HepG2 (cell line): ENCODE results near the gene VILL. TPM values are rescaled to one million over a fixed set of nuclear protein-coding genes. Genes with fewer than 3 reads are reported as not detected.

Source experiments
- ATAC-seq: fragments of 200-7000 bp; cut with Tn5 transposase; 3 replicates; pipeline ENCODE4 v1.9.1; 2020; ENCODE audit warnings: mild to moderate bottlenecking, moderate library complexity
- BruUV-seq: library from RNA; stranded (reverse); fragments of 400-500 nt; replicated peaks from 2 replicates; lab custom pipeline; 2021; lab: Mats Ljungman, UMichigan
- CTCF ChIA-PET: fragments of 300-600 bp; formaldehyde crosslinking; extraction: SDS; loops from one replicate; lab custom pipeline; 2021; ENCODE audit warnings: low total read pairs, inconsistent platforms, low intra/inter-chr PET ratio; lab: Yijun Ruan, JAX
- POLR2A ChIA-PET: fragments of 350-600 bp; sonication (Branson Sonifier 250); formaldehyde crosslinking; loops from one replicate; lab custom pipeline; 2020; ENCODE audit warnings: antibody characterized with exemption, inconsistent platforms; lab: Yijun Ruan, JAX
- DNase-seq: peaks from one replicate; pipeline ENCODE4 v3.0.0-alpha.2; 2015; ENCODE audit warnings: low spot score
- FAIRE-seq: peaks from 3 replicates; lab custom pipeline; 2011; peaks lifted over from hg19 to GRCh38; lab: Jason Lieb, UNC
- H2AFZ ChIP-seq: one replicate; pipeline ENCODE4 v1.6.1; 2011; ENCODE audit warnings: low read length, inconsistent platforms
- H3K27ac ChIP-seq: fragments of 300-600 bp; 3 replicates; pipeline ENCODE4 v1.8.0; 2011; ENCODE audit warnings: mixed run types, mild to moderate bottlenecking, mixed read lengths, low read length, inconsistent platforms; ENCODE audit not compliant: insufficient read depth; ENCODE audit errors: extremely low read length
- H3K27me3 ChIP-seq, 2 experiments: fragments of 200-600 bp in 1 of 2; 2 replicates in 1 of 2; 3 replicates in 1 of 2; pipeline versions ENCODE4 v1.6.0 to v1.8.0; 2011; ENCODE audit warnings: low read length in 2 of 2, mild to moderate bottlenecking in 2 of 2, moderate library complexity in 2 of 2, inconsistent platforms in 1 of 2; ENCODE audit not compliant: insufficient read depth in 2 of 2, control insufficient read depth in 1 of 2
- H3K36me3 ChIP-seq, 2 experiments: fragments of 200-600 bp in 1 of 2; replicated peaks in 1 of 2; 2 replicates in 1 of 2; 3 replicates in 1 of 2; pipeline versions ENCODE4 v1.5.1 to v1.8.0; 2011; ENCODE audit warnings: low read length in 2 of 2, inconsistent platforms in 1 of 2; ENCODE audit not compliant: insufficient read depth in 2 of 2, control insufficient read depth in 1 of 2
- H3K4me1 ChIP-seq: 2 replicates; pipeline ENCODE4 v1.5.1; 2012; ENCODE audit warnings: low read length, inconsistent platforms; ENCODE audit not compliant: insufficient read depth
- H3K4me2 ChIP-seq: 2 replicates; pipeline ENCODE4 v1.6.0; 2011; ENCODE audit warnings: low read depth, low read length, inconsistent platforms
- H3K4me3 ChIP-seq, 3 experiments: fragments of 200-600 bp in 1 of 3; sonication (generic), shearing (Covaris generic) in 1 of 3; replicated peaks in 1 of 3; 2 replicates each; pipeline ENCODE4 v1.5.1; 2011 to 2016; ENCODE audit warnings: low read length in 3 of 3, inconsistent platforms in 2 of 3, low read depth in 2 of 3, mild to moderate bottlenecking in 2 of 3, control low read depth in 1 of 3, mixed read lengths in 1 of 3; ENCODE audit not compliant: insufficient read depth in 1 of 3
- H3K79me2 ChIP-seq: one replicate; pipeline ENCODE4 v1.6.1; 2011; ENCODE audit warnings: low read length, inconsistent platforms; ENCODE audit not compliant: insufficient read depth
- H3K9ac ChIP-seq: 2 replicates; pipeline ENCODE4 v1.6.0; 2011; ENCODE audit warnings: mild to moderate bottlenecking, low read depth, low read length, inconsistent platforms; ENCODE audit not compliant: insufficient read depth
- H3K9me3 ChIP-seq: 2 replicates; pipeline ENCODE4 v1.5.1; 2012; ENCODE audit warnings: mild to moderate bottlenecking, low read length
- H4K20me1 ChIP-seq: 2 replicates; pipeline ENCODE4 v1.6.0; 2011; ENCODE audit warnings: inconsistent platforms, mild to moderate bottlenecking, low read length, moderate library complexity; ENCODE audit not compliant: insufficient read depth
- CREB3 ChIP-seq: sonication (generic); formaldehyde crosslinking; IDR thresholded peaks from 2 replicates; pipeline ENCODE4 v1.5.0; 2020; ENCODE audit warnings: missing genetic modification reagents
- ELK4 ChIP-seq: sonication (generic); formaldehyde crosslinking; IDR thresholded peaks from 2 replicates; pipeline ENCODE4 v1.9.0; 2021; ENCODE audit warnings: missing genetic modification reagents, borderline replicate concordance
- GATAD1 ChIP-seq: IDR thresholded peaks from 2 replicates; pipeline ENCODE4 v1.6.1; 2016; ENCODE audit warnings: missing genetic modification reagents, missing compliant biosample characterization
- MATR3 ChIP-seq: sonication (generic); formaldehyde crosslinking; IDR thresholded peaks from 2 replicates; pipeline ENCODE4 v1.4.0; 2020; ENCODE audit warnings: missing genetic modification reagents
- NFAT5 ChIP-seq: sonication (generic); formaldehyde crosslinking; IDR thresholded peaks from 2 replicates; pipeline ENCODE4 v1.4.0; 2020; ENCODE audit warnings: missing genetic modification reagents
- SATB2 ChIP-seq: sonication (generic); formaldehyde crosslinking; IDR thresholded peaks from 2 replicates; pipeline ENCODE4 v1.5.0; 2020; ENCODE audit warnings: missing genetic modification reagents
- TEAD3 ChIP-seq: optimal IDR thresholded peaks from 2 replicates; pipeline ENCODE3; 2016; ENCODE audit warnings: borderline replicate concordance
- ZNF121 ChIP-seq: sonication (generic); formaldehyde crosslinking; IDR thresholded peaks from 2 replicates; pipeline ENCODE4 v1.5.0; 2020; ENCODE audit warnings: mild to moderate bottlenecking, missing genetic modification reagents
- ZNF275 ChIP-seq: sonication (generic); formaldehyde crosslinking; IDR thresholded peaks from 2 replicates; pipeline ENCODE4 v1.8.0; 2022; ENCODE audit warnings: missing genetic modification reagents, mild to moderate bottlenecking, inconsistent platforms, borderline replicate concordance
- ZNF7 ChIP-seq: IDR thresholded peaks from 2 replicates; pipeline ENCODE4 v1.6.1; 2016; ENCODE audit warnings: missing biosample characterization, missing genetic modification reagents
- ZXDC ChIP-seq: sonication (generic); formaldehyde crosslinking; IDR thresholded peaks from 2 replicates; pipeline ENCODE4 v1.5.0; 2020; ENCODE audit warnings: mild to moderate bottlenecking, missing genetic modification reagents
- WGBS: methylation state at CpG from one replicate; pipeline ENCODE4 v1.1.6; 2017; ENCODE audit warnings: low lambda C conversion rate; 5-methylcytosine and 5-hydroxymethylcytosine counted together
- in situ Hi-C: cut with HindIII; loops from 2 replicates; pipeline ENCODE4 v1.10.0; 2017; ENCODE audit warnings: low pct_unique_long_range_greater_than_20kb; ENCODE audit not compliant: extremely low pct_ligation_motif_present
- intact Hi-C: fragments of 100-400 bp; cut with micrococcal nuclease; formaldehyde crosslinking; loops from one replicate; pipeline ENCODE4 v1.10.0; 2022; ENCODE audit not compliant: unreplicated experiment
- polyA plus RNA-seq, 8 experiments: library from polyadenylated mRNA; depleted of rRNA in 3 of 8; stranded (reverse) in 7 of 8; unstranded in 1 of 8; fragments of >200 nt; fragmentation: Illumina TruSeq in 4 of 8; extraction: Trizol in 4 of 8; gene quantifications; 2 replicates each; pipeline versions ENCODE4 v1.2.1 to v1.2.3, GENCODE V29; 2011 to 2016; ENCODE audit warnings: low read depth in 4 of 8, missing spikeins in 1 of 8, mixed read lengths in 1 of 8; ENCODE audit not compliant: insufficient read depth in 1 of 8
- total RNA-seq, 5 experiments: library from RNA; depleted of rRNA; stranded (reverse); fragments of >200 nt; fragmentation: Illumina TruSeq; extraction: Trizol; gene quantifications; 2 replicates each; pipeline ENCODE4 v1.2.3, GENCODE V29; 2016; ENCODE audit warnings: low read depth in 1 of 5

VILL gene
- total and polyA plus RNA-seq, 2 of the 13 experiments (the other 11 are each of a cell fraction or from before 2014, with no cell fraction given): 3.2 to 5.3 TPM

GRCh38 chr3:38016847-38017444, 26.4 kb downstream of the VILL start:
- ATAC-seq (peak; percentile 53), DNase-seq (no peak), FAIRE-seq (no peak)
- in situ Hi-C loops: no loop called here
- Histone ChIP-seq H3K4me2 (no peak overlapping the region), H3K9me3 (no peaks in the 10 kb centered on the region), H3K9ac (no peak overlapping the region), H3K36me3 (peaks cover 5 to 11% of the 10 kb centered on the region in 2 experiments; a peak in 3 of 5 replicates), H3K4me3 (no peak overlapping the region), H3K27ac (no peak overlapping the region), H3K4me1 (peaks cover 53% of the 10 kb centered on the region), H3K27me3 (no peaks in the 10 kb centered on the region), H2AFZ (no peak overlapping the region), H3K79me2 (no peaks in the 10 kb centered on the region), H4K20me1 (no peaks in the 10 kb centered on the region)
- intact Hi-C loops: no loop called here
- no peak for TF ChIP-seq ZNF121 (CRISPR knock-in tag)
- TF ChIP-seq MATR3 (CRISPR knock-in tag): no peak
- TF ChIP-seq ZXDC (CRISPR knock-in tag): no peak
- TF ChIP-seq ZNF7 (CRISPR knock-in tag): no peak
- no peak for TF ChIP-seq CREB3 (CRISPR knock-in tag)
- no peak for TF ChIP-seq ZNF275 (CRISPR knock-in tag)
- TF ChIP-seq SATB2 (CRISPR knock-in tag): no peak
- TF ChIP-seq TEAD3 (CRISPR knock-in tag): no peak
- no peak for TF ChIP-seq ELK4 (CRISPR knock-in tag)
- TF ChIP-seq NFAT5 (CRISPR knock-in tag): no peak
- no peak for TF ChIP-seq GATAD1 (CRISPR knock-in tag)
- BruUV-seq: no TSS peak
- CTCF ChIA-PET: no interaction called here
- POLR2A ChIA-PET: no interaction called here
- 80% methylated on average over 6 of the region's 6 CpGs for WGBS
